Caco-2 (cell line): ENCODE measurements around the gene ABCC1. TPM values are rescaled to one million over a fixed set of nuclear protein-coding genes. Genes with fewer than 3 reads are reported as not detected.
"Not testable (repeated sequence)": the region's sequence is repeated elsewhere in the genome, so short reads cannot be mapped to it uniquely, and the experiment has no call there.

Source experiments
- BruUV-seq: library from RNA; stranded (reverse); fragments of 400-500 nt; replicated peaks from 2 replicates; lab custom pipeline; 2021; lab: Mats Ljungman, UMichigan
- CTCF ChIA-PET: fragments of 300-600 bp; sonication (Branson Sonifier 250); formaldehyde crosslinking; loops from one replicate; lab custom pipeline; 2022; ENCODE audit warnings: antibody characterized with exemption; lab: Charles Lee
- POLR2A ChIA-PET: fragments of 300-600 bp; sonication (Branson Sonifier 250); formaldehyde crosslinking; loops from one replicate; lab custom pipeline; 2022; ENCODE audit warnings: antibody characterized with exemption; lab: Charles Lee
- DNase-seq, 2 experiments: peaks; one replicate each; pipeline versions ENCODE4 v3.0.0 to v3.0.0-alpha.2; 2020 to 2022
- H3K27me3 ChIP-seq: replicated peaks from 2 replicates; pipeline ENCODE4 v1.6.0; 2011; ENCODE audit warnings: low read length; ENCODE audit not compliant: control insufficient read depth, insufficient read depth
- H3K36me3 ChIP-seq: 2 replicates; pipeline ENCODE4 v1.5.1; 2011; ENCODE audit warnings: low read length; ENCODE audit not compliant: control insufficient read depth, insufficient read depth
- H3K4me1 ChIP-seq: fragments of 250-450 bp; sonication (Bioruptor Pico); 2 replicates; pipeline ENCODE4 v1.5.1; 2020; ENCODE audit warnings: mild to moderate bottlenecking
- H3K4me3 ChIP-seq: 2 replicates; pipeline ENCODE4 v1.5.1; 2011; ENCODE audit warnings: low read depth, mild to moderate bottlenecking, control low read depth, low read length
- H3K9me3 ChIP-seq: fragments of 250-450 bp; sonication (Bioruptor Pico); 2 replicates; pipeline ENCODE4 v1.5.1; 2020; ENCODE audit warnings: mild to moderate bottlenecking, moderate library complexity
- H3K27ac Mint-ChIP-seq: one replicate; pipeline ENCODE4 v1.8.0; 2022; ENCODE audit warnings: mixed read lengths; ENCODE audit not compliant: unreplicated experiment
- H3K27me3 Mint-ChIP-seq: one replicate; pipeline ENCODE4 v1.8.0; 2022; ENCODE audit warnings: mixed read lengths; ENCODE audit not compliant: insufficient read depth, unreplicated experiment
- H3K36me3 Mint-ChIP-seq: one replicate; pipeline ENCODE4 v1.8.0; 2022; ENCODE audit warnings: mild to moderate bottlenecking, mixed read lengths; ENCODE audit not compliant: insufficient read depth, unreplicated experiment
- H3K4me1 Mint-ChIP-seq: one replicate; pipeline ENCODE4 v1.8.0; 2022; ENCODE audit warnings: low read depth, mixed read lengths; ENCODE audit not compliant: unreplicated experiment
- H3K4me3 Mint-ChIP-seq: one replicate; pipeline ENCODE4 v1.8.0; 2022; ENCODE audit warnings: mild to moderate bottlenecking, moderate library complexity, mixed read lengths; ENCODE audit not compliant: unreplicated experiment
- H3K9me3 Mint-ChIP-seq: one replicate; pipeline ENCODE4 v1.8.0; 2022; ENCODE audit warnings: mixed read lengths; ENCODE audit not compliant: unreplicated experiment
- intact Hi-C: fragments of 100-400 bp; cut with micrococcal nuclease; formaldehyde crosslinking; loops from one replicate; pipeline ENCODE4 v1.10.0; 2022; ENCODE audit not compliant: unreplicated experiment
- total RNA-seq: library from RNA; stranded (reverse); gene quantifications from 2 replicates; pipeline ENCODE4 v1.2.3, GENCODE V29; 2022
- TF ChIP-seq, protein P1 (sequence below), 2 experiments: fragments of 200-600 bp in 1 of 2; IDR thresholded peaks; 1 replicate in 1 of 2; 2 replicates in 1 of 2; pipeline versions ENCODE4 v1.5.1 to v1.8.0; 2011 to 2022; ENCODE audit warnings: antibody characterized with exemption in 1 of 2, control low read depth in 1 of 2, inconsistent platforms in 1 of 2, low read depth in 1 of 2, low read length in 1 of 2, mild to moderate bottlenecking in 1 of 2, moderate library complexity in 1 of 2; ENCODE audit not compliant: insufficient read depth in 1 of 2, severe bottlenecking in 1 of 2, unreplicated experiment in 1 of 2

Gene ABCC1
- total RNA-seq, 1 experiment from 2014 or later, result 22.3 TPM

- Mint-ChIP-seq H3K27ac (no peak overlapping the region), H3K4me3 (no peak overlapping the region), H3K4me1 (no peaks in the 10 kb centered on the region), H3K36me3 (peaks cover 43% of the 10 kb centered on the region), H3K9me3 (no peaks in the 10 kb centered on the region), H3K27me3 (no peaks in the 10 kb centered on the region)
- H3K9me3 ChIP-seq, result no peaks in the 10 kb centered on the region
- ChIA-PET POLR2A (no interaction called here), CTCF (no interaction called here)
- DNase-seq, result no peak
- H3K36me3 ChIP-seq, result peaks cover 8% of the 10 kb centered on the region
- H3K27me3 ChIP-seq, result no peaks in the 10 kb centered on the region; the same call in 1 of the 2 replicates
- intact Hi-C loops, result no loop called here
- no peak overlapping the region for H3K4me3 ChIP-seq
- no peaks in the 10 kb centered on the region for H3K4me1 ChIP-seq
- BruUV-seq, result no TSS peak
- TF ChIP-seq, protein P1, sequence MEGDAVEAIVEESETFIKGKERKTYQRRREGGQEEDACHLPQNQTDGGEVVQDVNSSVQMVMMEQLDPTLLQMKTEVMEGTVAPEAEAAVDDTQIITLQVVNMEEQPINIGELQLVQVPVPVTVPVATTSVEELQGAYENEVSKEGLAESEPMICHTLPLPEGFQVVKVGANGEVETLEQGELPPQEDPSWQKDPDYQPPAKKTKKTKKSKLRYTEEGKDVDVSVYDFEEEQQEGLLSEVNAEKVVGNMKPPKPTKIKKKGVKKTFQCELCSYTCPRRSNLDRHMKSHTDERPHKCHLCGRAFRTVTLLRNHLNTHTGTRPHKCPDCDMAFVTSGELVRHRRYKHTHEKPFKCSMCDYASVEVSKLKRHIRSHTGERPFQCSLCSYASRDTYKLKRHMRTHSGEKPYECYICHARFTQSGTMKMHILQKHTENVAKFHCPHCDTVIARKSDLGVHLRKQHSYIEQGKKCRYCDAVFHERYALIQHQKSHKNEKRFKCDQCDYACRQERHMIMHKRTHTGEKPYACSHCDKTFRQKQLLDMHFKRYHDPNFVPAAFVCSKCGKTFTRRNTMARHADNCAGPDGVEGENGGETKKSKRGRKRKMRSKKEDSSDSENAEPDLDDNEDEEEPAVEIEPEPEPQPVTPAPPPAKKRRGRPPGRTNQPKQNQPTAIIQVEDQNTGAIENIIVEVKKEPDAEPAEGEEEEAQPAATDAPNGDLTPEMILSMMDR (IDR thresholded peaks at IDR 0.05; ENCODE audit: insufficient read depth in 1 of 2, low read depth in 1 of 2, low read length in 1 of 2, severe bottlenecking in 1 of 2, unreplicated experiment in 1 of 2), result no peak
Observed at GRCh38 chr16:16161319-16161718, 211.9 kb downstream of the ABCC1 start.

- H3K4me3 Mint-ChIP-seq, H3K27ac Mint-ChIP-seq, BruUV-seq, DNase-seq, H3K4me3 ChIP-seq, POLR2A ChIA-PET, CTCF ChIA-PET, H3K9me3 ChIP-seq, H3K4me1 ChIP-seq, H3K9me3 Mint-ChIP-seq, H3K36me3 ChIP-seq, intact Hi-C loops, H3K27me3 ChIP-seq, H3K4me1 Mint-ChIP-seq, H3K27me3 Mint-ChIP-seq: not testable (repeated sequence)
- peaks cover 38% of the 10 kb centered on the region for H3K36me3 Mint-ChIP-seq
Observed at GRCh38 chr16:16161840-16162239, 212.4 kb downstream of the ABCC1 start.

DNA sequence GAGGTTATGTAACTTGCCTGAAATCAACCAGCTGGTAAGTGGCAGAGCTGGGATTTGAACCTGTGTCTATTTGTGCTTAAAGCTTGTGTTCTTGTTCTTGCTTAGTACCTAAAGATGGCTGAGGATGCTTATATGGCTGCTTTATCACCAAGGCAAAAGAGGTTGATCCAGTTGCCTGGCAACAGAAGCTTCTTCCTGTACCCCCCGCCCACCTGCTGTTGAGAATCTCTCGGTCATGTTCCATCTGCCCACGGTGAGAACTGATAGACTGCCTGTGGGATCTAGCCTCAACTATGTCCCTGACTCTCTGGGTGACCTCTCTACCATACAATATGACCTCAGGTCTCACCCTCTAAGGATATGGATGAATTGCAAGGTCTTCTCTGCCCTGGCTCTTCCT is 213.2 kb downstream of the ABCC1 start:
- Histone ChIP-seq H3K4me3 (no peak overlapping the region), H3K9me3 (no peaks in the 10 kb centered on the region), H3K27me3 (no peaks in the 10 kb centered on the region; the same call in 1 of the 2 replicates), H3K4me1 (no peaks in the 10 kb centered on the region), H3K36me3 (peaks cover 4% of the 10 kb centered on the region; the same call in 1 of the 2 replicates)
- TF ChIP-seq, protein P1 (IDR thresholded peaks at IDR 0.05; ENCODE audit: insufficient read depth in 1 of 2, low read depth in 1 of 2, low read length in 1 of 2, severe bottlenecking in 1 of 2, unreplicated experiment in 1 of 2), result no peak
- H3K27ac Mint-ChIP-seq, result no peak overlapping the region
- ChIA-PET POLR2A (no interaction called here), CTCF (no interaction called here)
- no peak overlapping the region for H3K4me3 Mint-ChIP-seq
- no TSS peak for BruUV-seq
- intact Hi-C loops, result no loop called here
- no peaks in the 10 kb centered on the region for H3K27me3 Mint-ChIP-seq
- H3K9me3 Mint-ChIP-seq, result no peaks in the 10 kb centered on the region
- H3K36me3 Mint-ChIP-seq, result peaks cover 34% of the 10 kb centered on the region
- DNase-seq, result no peak
- H3K4me1 Mint-ChIP-seq, result no peaks in the 10 kb centered on the region

GRCh38 chr16:16163109-16163508 is 213.7 kb downstream of the ABCC1 start:
- Mint-ChIP-seq H3K36me3 (peaks cover 33% of the 10 kb centered on the region), H3K9me3 (no peaks in the 10 kb centered on the region), H3K4me3 (no peak overlapping the region), H3K27me3 (no peaks in the 10 kb centered on the region), H3K27ac (no peak overlapping the region), H3K4me1 (no peaks in the 10 kb centered on the region)
- no TSS peak for BruUV-seq
- peaks cover 4% of the 10 kb centered on the region; the same call in 1 of the 2 replicates for H3K36me3 ChIP-seq
- no peaks in the 10 kb centered on the region for H3K9me3 ChIP-seq
- intact Hi-C loops, result no loop called here
- H3K4me3 ChIP-seq, result no peak overlapping the region
- no peaks in the 10 kb centered on the region for H3K27me3 ChIP-seq
- no peak for DNase-seq
- ChIA-PET POLR2A (no interaction called here), CTCF (no interaction called here)
- TF ChIP-seq, protein P1 (IDR thresholded peaks at IDR 0.05; ENCODE audit: insufficient read depth in 1 of 2, low read depth in 1 of 2, low read length in 1 of 2, severe bottlenecking in 1 of 2, unreplicated experiment in 1 of 2), result no peak
- H3K4me1 ChIP-seq, result no peaks in the 10 kb centered on the region
